Measurements from ENCODE around the gene TAF15. TPM values are rescaled to one million over a fixed set of nuclear protein-coding genes. Genes with fewer than 3 reads are reported as not detected.

Gene TAF15
- total and polyA plus RNA-seq, 10 of the 15 experiments (the other 5 are each of a cell fraction or from before 2014, with no cell fraction given), result 9.5 to 259 (median 40.4) TPM

DNA sequence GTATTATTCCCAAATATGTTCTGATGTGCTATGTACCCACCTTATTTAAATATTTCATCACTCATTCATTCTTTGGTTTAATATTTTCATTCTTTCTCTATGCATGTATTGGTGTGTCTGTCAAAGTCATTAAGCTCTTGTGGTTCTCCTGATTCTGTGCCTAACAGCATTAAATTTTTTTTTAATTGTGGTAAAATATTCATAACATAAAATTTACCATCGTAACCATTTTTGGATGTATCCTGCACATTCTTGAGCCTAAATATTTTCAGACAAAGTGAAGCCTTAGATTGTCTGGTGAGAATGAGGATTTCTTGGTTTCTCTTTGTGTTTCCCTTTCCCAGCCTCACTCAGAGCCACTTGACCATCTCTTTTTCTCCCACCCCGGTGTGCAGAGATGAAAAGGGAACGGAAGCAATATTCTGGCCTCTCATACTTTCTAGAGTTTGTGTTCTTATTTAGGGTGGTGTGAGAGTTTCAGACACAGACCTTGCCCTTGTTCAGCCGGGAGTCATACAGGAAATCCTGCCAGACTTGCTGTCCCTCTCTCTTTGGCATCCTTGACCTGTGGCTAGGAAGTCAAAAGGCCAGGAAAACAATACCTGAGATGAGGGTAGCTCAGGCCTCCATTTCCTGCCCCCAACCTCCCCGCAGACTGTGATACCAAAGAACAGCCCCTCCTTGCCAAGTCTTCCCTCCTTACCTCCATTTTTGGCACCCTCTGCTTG lies 66.0 kb downstream of the TAF15 start (continued):
- TF ChIP-seq IRF4 (IDR thresholded peaks at IDR 0.05; ENCODE audit: low read depth, low read length), result no peak
- TF ChIP-seq IKZF2 (IDR thresholded peaks at IDR 0.05), result peak in 1 of 2 experiments; percentile 28; a peak in 1 of 4 replicates
- no peak for TF ChIP-seq CBFB (IDR thresholded peaks at IDR 0.05; ENCODE audit: low read depth)
- no peak for TF ChIP-seq NR2C2 (IDR thresholded peaks at IDR 0.05; ENCODE audit: borderline replicate concordance, control insufficient read depth, insufficient read length, low read depth)
- TF ChIP-seq NFIC (IDR thresholded peaks at IDR 0.05; ENCODE audit: low read depth, low read length), result peak; percentile 64; the same call in 1 of the 2 replicates
- no peak for TF ChIP-seq ZBED1 (IDR thresholded peaks at IDR 0.05; ENCODE audit: borderline replicate concordance)
- TF ChIP-seq EED (IDR thresholded peaks at IDR 0.05; ENCODE audit: low read depth), result peak; percentile 27; the same call in 1 of the 2 replicates
- TF ChIP-seq, protein P1, sequence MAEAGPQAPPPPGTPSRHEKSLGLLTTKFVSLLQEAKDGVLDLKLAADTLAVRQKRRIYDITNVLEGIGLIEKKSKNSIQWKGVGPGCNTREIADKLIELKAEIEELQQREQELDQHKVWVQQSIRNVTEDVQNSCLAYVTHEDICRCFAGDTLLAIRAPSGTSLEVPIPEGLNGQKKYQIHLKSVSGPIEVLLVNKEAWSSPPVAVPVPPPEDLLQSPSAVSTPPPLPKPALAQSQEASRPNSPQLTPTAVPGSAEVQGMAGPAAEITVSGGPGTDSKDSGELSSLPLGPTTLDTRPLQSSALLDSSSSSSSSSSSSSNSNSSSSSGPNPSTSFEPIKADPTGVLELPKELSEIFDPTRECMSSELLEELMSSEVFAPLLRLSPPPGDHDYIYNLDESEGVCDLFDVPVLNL (IDR thresholded peaks at IDR 0.05; ENCODE audit: low read depth, low read length), result no peak
- no peak for TF ChIP-seq JUNB (IDR thresholded peaks at IDR 0.05)
- no peak for TF ChIP-seq RELA (IDR thresholded peaks at IDR 0.05; ENCODE audit: borderline replicate concordance, partially characterized antibody)
- TF ChIP-seq, protein P2, sequence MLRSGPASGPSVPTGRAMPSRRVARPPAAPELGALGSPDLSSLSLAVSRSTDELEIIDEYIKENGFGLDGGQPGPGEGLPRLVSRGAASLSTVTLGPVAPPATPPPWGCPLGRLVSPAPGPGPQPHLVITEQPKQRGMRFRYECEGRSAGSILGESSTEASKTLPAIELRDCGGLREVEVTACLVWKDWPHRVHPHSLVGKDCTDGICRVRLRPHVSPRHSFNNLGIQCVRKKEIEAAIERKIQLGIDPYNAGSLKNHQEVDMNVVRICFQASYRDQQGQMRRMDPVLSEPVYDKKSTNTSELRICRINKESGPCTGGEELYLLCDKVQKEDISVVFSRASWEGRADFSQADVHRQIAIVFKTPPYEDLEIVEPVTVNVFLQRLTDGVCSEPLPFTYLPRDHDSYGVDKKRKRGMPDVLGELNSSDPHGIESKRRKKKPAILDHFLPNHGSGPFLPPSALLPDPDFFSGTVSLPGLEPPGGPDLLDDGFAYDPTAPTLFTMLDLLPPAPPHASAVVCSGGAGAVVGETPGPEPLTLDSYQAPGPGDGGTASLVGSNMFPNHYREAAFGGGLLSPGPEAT (IDR thresholded peaks at IDR 0.05; ENCODE audit: low read depth), result no peak
- TF ChIP-seq, protein P3, sequence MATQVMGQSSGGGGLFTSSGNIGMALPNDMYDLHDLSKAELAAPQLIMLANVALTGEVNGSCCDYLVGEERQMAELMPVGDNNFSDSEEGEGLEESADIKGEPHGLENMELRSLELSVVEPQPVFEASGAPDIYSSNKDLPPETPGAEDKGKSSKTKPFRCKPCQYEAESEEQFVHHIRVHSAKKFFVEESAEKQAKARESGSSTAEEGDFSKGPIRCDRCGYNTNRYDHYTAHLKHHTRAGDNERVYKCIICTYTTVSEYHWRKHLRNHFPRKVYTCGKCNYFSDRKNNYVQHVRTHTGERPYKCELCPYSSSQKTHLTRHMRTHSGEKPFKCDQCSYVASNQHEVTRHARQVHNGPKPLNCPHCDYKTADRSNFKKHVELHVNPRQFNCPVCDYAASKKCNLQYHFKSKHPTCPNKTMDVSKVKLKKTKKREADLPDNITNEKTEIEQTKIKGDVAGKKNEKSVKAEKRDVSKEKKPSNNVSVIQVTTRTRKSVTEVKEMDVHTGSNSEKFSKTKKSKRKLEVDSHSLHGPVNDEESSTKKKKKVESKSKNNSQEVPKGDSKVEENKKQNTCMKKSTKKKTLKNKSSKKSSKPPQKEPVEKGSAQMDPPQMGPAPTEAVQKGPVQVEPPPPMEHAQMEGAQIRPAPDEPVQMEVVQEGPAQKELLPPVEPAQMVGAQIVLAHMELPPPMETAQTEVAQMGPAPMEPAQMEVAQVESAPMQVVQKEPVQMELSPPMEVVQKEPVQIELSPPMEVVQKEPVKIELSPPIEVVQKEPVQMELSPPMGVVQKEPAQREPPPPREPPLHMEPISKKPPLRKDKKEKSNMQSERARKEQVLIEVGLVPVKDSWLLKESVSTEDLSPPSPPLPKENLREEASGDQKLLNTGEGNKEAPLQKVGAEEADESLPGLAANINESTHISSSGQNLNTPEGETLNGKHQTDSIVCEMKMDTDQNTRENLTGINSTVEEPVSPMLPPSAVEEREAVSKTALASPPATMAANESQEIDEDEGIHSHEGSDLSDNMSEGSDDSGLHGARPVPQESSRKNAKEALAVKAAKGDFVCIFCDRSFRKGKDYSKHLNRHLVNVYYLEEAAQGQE (IDR thresholded peaks at IDR 0.05; ENCODE audit: low read depth, low read length), result no peak
- no peak for TF ChIP-seq CHD2 (IDR thresholded peaks at IDR 0.05; ENCODE audit: borderline replicate concordance, low read depth, low read length)
- TF ChIP-seq, protein P4, sequence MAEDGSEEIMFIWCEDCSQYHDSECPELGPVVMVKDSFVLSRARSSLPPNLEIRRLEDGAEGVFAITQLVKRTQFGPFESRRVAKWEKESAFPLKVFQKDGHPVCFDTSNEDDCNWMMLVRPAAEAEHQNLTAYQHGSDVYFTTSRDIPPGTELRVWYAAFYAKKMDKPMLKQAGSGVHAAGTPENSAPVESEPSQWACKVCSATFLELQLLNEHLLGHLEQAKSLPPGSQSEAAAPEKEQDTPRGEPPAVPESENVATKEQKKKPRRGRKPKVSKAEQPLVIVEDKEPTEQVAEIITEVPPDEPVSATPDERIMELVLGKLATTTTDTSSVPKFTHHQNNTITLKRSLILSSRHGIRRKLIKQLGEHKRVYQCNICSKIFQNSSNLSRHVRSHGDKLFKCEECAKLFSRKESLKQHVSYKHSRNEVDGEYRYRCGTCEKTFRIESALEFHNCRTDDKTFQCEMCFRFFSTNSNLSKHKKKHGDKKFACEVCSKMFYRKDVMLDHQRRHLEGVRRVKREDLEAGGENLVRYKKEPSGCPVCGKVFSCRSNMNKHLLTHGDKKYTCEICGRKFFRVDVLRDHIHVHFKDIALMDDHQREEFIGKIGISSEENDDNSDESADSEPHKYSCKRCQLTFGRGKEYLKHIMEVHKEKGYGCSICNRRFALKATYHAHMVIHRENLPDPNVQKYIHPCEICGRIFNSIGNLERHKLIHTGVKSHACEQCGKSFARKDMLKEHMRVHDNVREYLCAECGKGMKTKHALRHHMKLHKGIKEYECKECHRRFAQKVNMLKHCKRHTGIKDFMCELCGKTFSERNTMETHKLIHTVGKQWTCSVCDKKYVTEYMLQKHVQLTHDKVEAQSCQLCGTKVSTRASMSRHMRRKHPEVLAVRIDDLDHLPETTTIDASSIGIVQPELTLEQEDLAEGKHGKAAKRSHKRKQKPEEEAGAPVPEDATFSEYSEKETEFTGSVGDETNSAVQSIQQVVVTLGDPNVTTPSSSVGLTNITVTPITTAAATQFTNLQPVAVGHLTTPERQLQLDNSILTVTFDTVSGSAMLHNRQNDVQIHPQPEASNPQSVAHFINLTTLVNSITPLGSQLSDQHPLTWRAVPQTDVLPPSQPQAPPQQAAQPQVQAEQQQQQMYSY (CRISPR knock-in tag; IDR thresholded peaks at IDR 0.05), result no peak
- no peak for TF ChIP-seq MEF2A (IDR thresholded peaks at IDR 0.05; ENCODE audit: insufficient read depth, low read depth, low read length)
- no peak for TF ChIP-seq ZNF24 (IDR thresholded peaks at IDR 0.05)
- TF ChIP-seq BACH1 (IDR thresholded peaks at IDR 0.05; ENCODE audit: borderline replicate concordance), result no peak
- no peak for TF ChIP-seq STAT1 (conservative IDR thresholded peaks at IDR 0.05)

Data from GM12878 (cell line).